NOMO-1 treated with dmso at 0.1 percent for 144 hours (cell line): ENCODE data around the gene UBA7.
"Not testable (repeated sequence)": the region's sequence is repeated elsewhere in the genome, so short reads cannot be mapped to it uniquely, and the experiment has no call there.

Experiments
- DNase-seq: peaks from one replicate; lab custom pipeline; 2025; ENCODE audit not compliant: unreplicated experiment; lab: John Stamatoyannopoulos, UW

UBA7 gene

DNA sequence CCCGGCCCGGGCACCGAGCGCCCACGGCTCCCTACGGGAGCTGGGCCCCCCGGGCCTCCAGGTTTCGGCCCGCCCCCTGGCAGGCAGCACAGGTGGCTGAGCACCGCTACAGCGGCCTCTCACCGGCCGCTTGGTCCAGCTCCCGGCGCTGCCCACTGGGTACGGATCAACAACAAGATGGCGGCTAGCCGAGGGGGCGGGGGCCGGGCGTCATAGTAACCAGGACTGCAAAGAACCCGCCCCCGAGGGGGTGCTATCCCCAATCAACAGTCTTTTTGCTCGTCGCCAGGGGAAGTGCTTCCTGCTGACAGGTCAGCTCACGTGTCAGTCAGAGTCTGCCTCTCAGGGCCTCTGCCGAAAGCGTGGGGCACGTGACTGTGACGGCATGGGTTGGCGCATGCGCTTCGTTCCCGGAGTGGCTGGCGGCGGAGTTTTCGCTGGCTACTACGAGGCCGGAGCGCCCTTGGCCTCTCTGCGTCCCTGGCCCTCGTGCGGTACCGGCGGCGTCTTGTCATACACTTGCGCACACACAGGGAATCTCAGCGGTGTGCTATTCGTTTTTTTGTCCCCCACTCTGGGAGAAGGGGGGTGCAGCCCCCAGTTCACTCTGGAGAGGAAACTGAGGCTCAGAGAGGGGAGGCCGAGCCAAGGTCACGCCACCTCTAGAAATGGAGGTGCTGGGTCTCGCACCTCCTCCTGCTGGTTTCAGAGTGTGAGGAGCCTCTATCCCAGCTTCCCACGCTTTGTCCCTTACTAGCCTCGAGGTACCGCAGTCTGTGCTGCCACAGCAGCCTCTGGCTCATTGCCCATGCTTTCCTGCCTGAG, 27.2 kb downstream of the UBA7 start, which contains the start of gene IP6K1:
IP6K1 (minus strand) TSS at position 186 of the 825 bp plus-strand sequence. CDS start 38,502 bp downstream, outside the sequence.
- DNase-seq: peak; percentile 99

- DNase-seq: no peak
Measured at GRCh38 chr3:49785565-49786356, 28.0 kb downstream of the UBA7 start.

DNA sequence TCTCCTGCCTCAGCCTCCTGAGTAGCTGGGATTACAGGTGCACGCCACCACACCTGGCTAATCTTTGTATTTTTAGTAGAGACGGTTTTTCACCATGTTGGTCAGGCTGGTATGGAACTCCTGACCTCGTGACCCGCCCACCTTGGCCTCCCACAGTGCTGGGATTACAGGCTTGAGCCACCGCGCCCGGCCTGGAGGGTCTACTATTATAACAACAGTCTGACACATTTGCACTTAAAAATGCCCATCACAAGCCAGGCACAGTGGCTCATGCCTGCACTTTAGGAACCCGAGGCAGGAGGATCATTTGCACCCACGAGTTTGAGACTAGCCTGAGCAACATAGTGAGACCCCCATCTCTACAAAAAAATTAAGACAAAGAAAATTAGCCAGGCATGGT, 31.5 kb downstream of the UBA7 start:
- not testable (repeated sequence) for DNase-seq

- DNase-seq: no peak
Measured at GRCh38 chr3:49781415-49782199, 32.1 kb downstream of the UBA7 start.

GRCh38 chr3:49780975-49781365, 32.8 kb downstream of the UBA7 start:
- not testable (repeated sequence) for DNase-seq

GRCh38 chr3:49780080-49780974, 33.4 kb downstream of the UBA7 start:
- DNase-seq: no peak

GRCh38 chr3:49779358-49780079, 34.2 kb downstream of the UBA7 start:
- no peak for DNase-seq

GRCh38 chr3:49776101-49776500, 37.7 kb downstream of the UBA7 start:
- not testable (repeated sequence) for DNase-seq

- no peak for DNase-seq
Measured at GRCh38 chr3:49775538-49775937, 38.2 kb downstream of the UBA7 start.

GRCh38 chr3:49772703-49773102, 41.0 kb downstream of the UBA7 start:
- no peak for DNase-seq

DNA sequence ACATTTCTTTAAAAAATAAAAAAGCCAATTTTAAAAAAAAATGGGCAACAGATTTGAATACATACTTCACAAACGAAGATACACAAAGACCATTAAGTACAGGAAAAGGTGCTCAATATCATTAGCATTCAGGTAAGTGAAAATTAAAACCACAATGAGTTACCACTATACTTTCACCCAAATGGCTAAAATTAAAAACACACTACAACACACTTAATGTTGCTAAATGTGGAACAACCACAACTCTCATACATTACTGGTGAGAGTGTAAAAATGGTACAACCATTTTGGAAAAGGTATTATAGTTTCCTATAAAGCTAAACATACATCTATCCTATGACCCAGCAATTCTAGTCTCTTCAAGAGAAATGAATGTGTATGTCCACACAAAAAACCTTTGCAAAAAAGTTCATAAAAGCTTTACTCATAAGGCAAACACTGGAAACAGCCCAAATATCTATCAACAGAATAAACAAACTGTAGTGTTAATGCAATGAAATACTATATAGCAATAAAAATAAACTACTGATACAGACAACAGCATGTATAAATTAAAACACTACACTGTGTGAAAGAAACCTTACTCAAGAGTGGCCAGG, 42.3 kb downstream of the UBA7 start:
- no peak for DNase-seq

- no peak for DNase-seq
Measured at GRCh38 chr3:49769926-49770325, 43.8 kb downstream of the UBA7 start.

GRCh38 chr3:49769286-49769915, 44.4 kb downstream of the UBA7 start:
- DNase-seq: no peak

- no peak for DNase-seq
Measured at GRCh38 chr3:49763981-49764380, 49.8 kb downstream of the UBA7 start.

DNA sequence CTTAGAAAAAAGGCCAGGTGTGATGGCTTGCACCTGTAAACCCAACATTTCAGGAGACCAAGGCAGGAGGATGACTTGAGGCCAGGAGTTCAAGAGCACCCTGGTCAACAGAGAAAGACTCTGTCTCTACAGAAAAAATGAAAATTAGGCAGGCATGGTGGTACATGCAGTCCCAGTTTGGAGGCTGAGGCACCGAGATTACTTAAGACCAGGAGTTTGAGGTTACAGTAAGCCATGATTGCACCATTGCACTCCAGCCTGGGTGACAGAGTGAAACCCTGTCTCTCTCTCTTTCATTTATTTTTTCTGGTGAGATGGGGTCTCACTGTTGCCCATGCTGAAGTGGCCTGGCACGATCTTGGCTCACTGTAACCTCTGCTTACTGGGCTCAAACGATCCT, 52.1 kb downstream of the UBA7 start:
- no peak for DNase-seq

DNA sequence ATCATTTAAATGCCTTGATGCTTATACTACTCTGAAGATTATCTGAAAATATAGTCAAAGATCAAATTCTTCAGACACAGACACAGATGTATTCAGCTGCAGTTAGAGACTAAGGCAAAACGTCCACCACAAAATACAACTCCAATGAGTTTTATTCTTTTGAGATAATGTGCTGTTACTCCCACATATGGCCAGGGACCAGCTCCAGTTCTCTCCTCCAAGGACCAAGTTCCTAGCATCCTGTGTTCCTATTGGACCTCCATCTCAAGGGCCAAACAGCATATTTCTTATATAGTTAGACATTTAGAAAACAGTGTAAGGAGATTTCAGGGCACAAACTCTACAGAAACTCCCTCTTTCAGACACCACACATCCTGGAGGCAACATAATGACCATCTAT, 54.5 kb downstream of the UBA7 start:
- DNase-seq: no peak

- no peak for DNase-seq
Measured at GRCh38 chr3:49757197-49757596, 56.6 kb downstream of the UBA7 start.

GRCh38 chr3:49756036-49756435, 57.7 kb downstream of the UBA7 start:
- DNase-seq: no peak
